GM23338 (cell line): Measurements from ENCODE around the gene TMEM135. TPM values are rescaled to one million over a fixed set of nuclear protein-coding genes. Genes with fewer than 3 reads are reported as not detected.

Source experiments
- ATAC-seq: fragments of 200-7000 bp; cut with Tn5 transposase; 3 replicates; pipeline ENCODE4 v1.9.1; 2020
- DNase-seq: peaks from one replicate; pipeline ENCODE4 v3.0.0-alpha.2; 2015; ENCODE audit warnings: low spot score
- H2AFZ ChIP-seq: fragments of 200-600 bp; sonication (generic); 2 replicates; pipeline ENCODE4 v1.8.0; 2016; ENCODE audit warnings: antibody characterized with exemption, mild to moderate bottlenecking, moderate library complexity
- H3F3A ChIP-seq: fragments of 200-600 bp; sonication (generic); replicated peaks from 2 replicates; pipeline ENCODE4 v1.8.0; 2017; ENCODE audit warnings: antibody characterized with exemption, mixed run types, low read depth
- H3K27ac ChIP-seq: fragments of 200-600 bp; sonication (generic); 2 replicates; pipeline ENCODE4 v1.6.1; 2016; ENCODE audit warnings: low read depth
- H3K27me3 ChIP-seq: fragments of 200-600 bp; sonication (generic); 2 replicates; pipeline ENCODE4 v1.8.0; 2016; ENCODE audit warnings: mild to moderate bottlenecking, mixed run types, moderate library complexity; ENCODE audit not compliant: insufficient read depth
- H3K36me3 ChIP-seq: fragments of 200-600 bp; sonication (generic); 2 replicates; pipeline ENCODE4 v1.8.0; 2016; ENCODE audit warnings: mild to moderate bottlenecking; ENCODE audit not compliant: insufficient read depth
- H3K4me1 ChIP-seq: fragments of 200-600 bp; sonication (generic); 2 replicates; pipeline ENCODE4 v1.8.0; 2016; ENCODE audit warnings: mild to moderate bottlenecking, moderate library complexity; ENCODE audit not compliant: insufficient read depth
- H3K4me2 ChIP-seq: fragments of 200-600 bp; sonication (generic); 2 replicates; pipeline ENCODE4 v1.7.1; 2017; ENCODE audit warnings: mixed run types
- H3K4me3 ChIP-seq: fragments of 200-600 bp; sonication (generic); 2 replicates; pipeline ENCODE4 v1.6.1; 2016; ENCODE audit warnings: mixed run types
- H3K79me2 ChIP-seq: fragments of 200-600 bp; sonication (generic); replicated peaks from 2 replicates; pipeline ENCODE4 v1.8.0; 2017; ENCODE audit warnings: mild to moderate bottlenecking; ENCODE audit not compliant: insufficient read depth
- H3K9me2 ChIP-seq: fragments of 200-600 bp; sonication (generic); 2 replicates; pipeline ENCODE4 v1.8.0; 2017; ENCODE audit not compliant: insufficient read depth
- H4K20me1 ChIP-seq: fragments of 200-600 bp; sonication (generic); replicated peaks from 2 replicates; pipeline ENCODE4 v1.8.0; 2017; ENCODE audit warnings: mild to moderate bottlenecking; ENCODE audit not compliant: insufficient read depth
- H3K27ac Mint-ChIP-seq: 2 replicates; pipeline ENCODE4 v1.8.0; 2020; ENCODE audit warnings: inconsistent platforms, mild to moderate bottlenecking, moderate library complexity, mixed read lengths
- H3K27me3 Mint-ChIP-seq: 3 replicates; pipeline ENCODE4 v1.8.0; 2022; ENCODE audit warnings: low read depth, mild to moderate bottlenecking, moderate library complexity, mixed read lengths, inconsistent platforms; ENCODE audit not compliant: insufficient read depth, poor library complexity
- H3K36me3 Mint-ChIP-seq: 3 replicates; pipeline ENCODE4 v1.8.0; 2021; ENCODE audit warnings: low read depth, mild to moderate bottlenecking, inconsistent platforms, moderate library complexity, mixed read lengths
- H3K4me1 Mint-ChIP-seq: 3 replicates; pipeline ENCODE4 v1.8.0; 2020; ENCODE audit warnings: mild to moderate bottlenecking, inconsistent platforms, mixed read lengths
- H3K4me3 Mint-ChIP-seq: 3 replicates; pipeline ENCODE4 v1.8.0; 2021; ENCODE audit warnings: moderate library complexity, mild to moderate bottlenecking, inconsistent platforms, mixed read lengths
- H3K9me3 Mint-ChIP-seq: 3 replicates; pipeline ENCODE4 v1.8.0; 2020; ENCODE audit warnings: moderate library complexity, mild to moderate bottlenecking, inconsistent platforms, mixed read lengths
- CREB1 ChIP-seq: fragments of 250-450 bp; sonication (Bioruptor Pico); IDR thresholded peaks from 2 replicates; pipeline ENCODE4 v1.5.0; 2020; ENCODE audit warnings: low read depth, mild to moderate bottlenecking, moderate library complexity
- EZH2 ChIP-seq: fragments of 200-600 bp; sonication (generic); IDR thresholded peaks from one replicate; pipeline ENCODE4 v1.8.0; 2017; ENCODE audit warnings: antibody characterized with exemption, mild to moderate bottlenecking, low read depth; ENCODE audit not compliant: unreplicated experiment
- EZH2phosphoT487 ChIP-seq: fragments of 200-600 bp; sonication (generic); IDR thresholded peaks from one replicate; pipeline ENCODE4 v1.8.1; 2018; ENCODE audit warnings: antibody characterized with exemption; ENCODE audit not compliant: unreplicated experiment
- JUNB ChIP-seq: IDR thresholded peaks from one replicate; pipeline ENCODE4 v1.6.1; 2016; ENCODE audit warnings: antibody characterized with exemption; ENCODE audit not compliant: unreplicated experiment
- POLR2AphosphoS5 ChIP-seq: IDR thresholded peaks from 2 replicates; pipeline ENCODE4 v1.6.1; 2016; ENCODE audit warnings: antibody characterized with exemption, low read depth
- STAT1 ChIP-seq: IDR thresholded peaks from one replicate; pipeline ENCODE4 v1.6.1; 2016; ENCODE audit warnings: antibody characterized with exemption; ENCODE audit not compliant: unreplicated experiment
- polyA plus RNA-seq: library from polyadenylated mRNA; unstranded; fragments of >200 nt; fragmentation: Nextera tagmentation; extraction: Ambion mirVana; gene quantifications from 2 replicates; pipeline ENCODE4 v1.2.1, GENCODE V29; 2016
- total RNA-seq: library from RNA; depleted of rRNA; stranded (reverse); fragments of >200 nt; shearing (Covaris generic); gene quantifications from 2 replicates; pipeline ENCODE4 v1.2.3, GENCODE V29; 2014
- TF ChIP-seq, protein P1 (sequence below): fragments of 250-450 bp; sonication (Bioruptor Pico); IDR thresholded peaks from 2 replicates; pipeline ENCODE4 v1.5.0; 2020; ENCODE audit warnings: mild to moderate bottlenecking, moderate library complexity
- TF ChIP-seq, protein P2 (sequence below), 2 experiments: fragments of 200-600 bp in 1 of 2; sonication (generic) in 1 of 2; conservative IDR thresholded peaks; 2 replicates each; pipeline versions ENCODE4 v1.5.1 to v1.6.1; 2016 to 2017; ENCODE audit warnings: antibody characterized with exemption in 2 of 2, low read depth in 2 of 2, mild to moderate bottlenecking in 2 of 2, moderate library complexity in 1 of 2
- TF ChIP-seq, protein P3 (sequence below): IDR thresholded peaks from 2 replicates; pipeline ENCODE4 v1.6.1; 2016; ENCODE audit warnings: antibody characterized with exemption

The TMEM135 gene
- total and polyA plus RNA-seq, 2 experiments from 2014 or later, result 23.4 to 49.9 TPM

- TF ChIP-seq, protein P1, sequence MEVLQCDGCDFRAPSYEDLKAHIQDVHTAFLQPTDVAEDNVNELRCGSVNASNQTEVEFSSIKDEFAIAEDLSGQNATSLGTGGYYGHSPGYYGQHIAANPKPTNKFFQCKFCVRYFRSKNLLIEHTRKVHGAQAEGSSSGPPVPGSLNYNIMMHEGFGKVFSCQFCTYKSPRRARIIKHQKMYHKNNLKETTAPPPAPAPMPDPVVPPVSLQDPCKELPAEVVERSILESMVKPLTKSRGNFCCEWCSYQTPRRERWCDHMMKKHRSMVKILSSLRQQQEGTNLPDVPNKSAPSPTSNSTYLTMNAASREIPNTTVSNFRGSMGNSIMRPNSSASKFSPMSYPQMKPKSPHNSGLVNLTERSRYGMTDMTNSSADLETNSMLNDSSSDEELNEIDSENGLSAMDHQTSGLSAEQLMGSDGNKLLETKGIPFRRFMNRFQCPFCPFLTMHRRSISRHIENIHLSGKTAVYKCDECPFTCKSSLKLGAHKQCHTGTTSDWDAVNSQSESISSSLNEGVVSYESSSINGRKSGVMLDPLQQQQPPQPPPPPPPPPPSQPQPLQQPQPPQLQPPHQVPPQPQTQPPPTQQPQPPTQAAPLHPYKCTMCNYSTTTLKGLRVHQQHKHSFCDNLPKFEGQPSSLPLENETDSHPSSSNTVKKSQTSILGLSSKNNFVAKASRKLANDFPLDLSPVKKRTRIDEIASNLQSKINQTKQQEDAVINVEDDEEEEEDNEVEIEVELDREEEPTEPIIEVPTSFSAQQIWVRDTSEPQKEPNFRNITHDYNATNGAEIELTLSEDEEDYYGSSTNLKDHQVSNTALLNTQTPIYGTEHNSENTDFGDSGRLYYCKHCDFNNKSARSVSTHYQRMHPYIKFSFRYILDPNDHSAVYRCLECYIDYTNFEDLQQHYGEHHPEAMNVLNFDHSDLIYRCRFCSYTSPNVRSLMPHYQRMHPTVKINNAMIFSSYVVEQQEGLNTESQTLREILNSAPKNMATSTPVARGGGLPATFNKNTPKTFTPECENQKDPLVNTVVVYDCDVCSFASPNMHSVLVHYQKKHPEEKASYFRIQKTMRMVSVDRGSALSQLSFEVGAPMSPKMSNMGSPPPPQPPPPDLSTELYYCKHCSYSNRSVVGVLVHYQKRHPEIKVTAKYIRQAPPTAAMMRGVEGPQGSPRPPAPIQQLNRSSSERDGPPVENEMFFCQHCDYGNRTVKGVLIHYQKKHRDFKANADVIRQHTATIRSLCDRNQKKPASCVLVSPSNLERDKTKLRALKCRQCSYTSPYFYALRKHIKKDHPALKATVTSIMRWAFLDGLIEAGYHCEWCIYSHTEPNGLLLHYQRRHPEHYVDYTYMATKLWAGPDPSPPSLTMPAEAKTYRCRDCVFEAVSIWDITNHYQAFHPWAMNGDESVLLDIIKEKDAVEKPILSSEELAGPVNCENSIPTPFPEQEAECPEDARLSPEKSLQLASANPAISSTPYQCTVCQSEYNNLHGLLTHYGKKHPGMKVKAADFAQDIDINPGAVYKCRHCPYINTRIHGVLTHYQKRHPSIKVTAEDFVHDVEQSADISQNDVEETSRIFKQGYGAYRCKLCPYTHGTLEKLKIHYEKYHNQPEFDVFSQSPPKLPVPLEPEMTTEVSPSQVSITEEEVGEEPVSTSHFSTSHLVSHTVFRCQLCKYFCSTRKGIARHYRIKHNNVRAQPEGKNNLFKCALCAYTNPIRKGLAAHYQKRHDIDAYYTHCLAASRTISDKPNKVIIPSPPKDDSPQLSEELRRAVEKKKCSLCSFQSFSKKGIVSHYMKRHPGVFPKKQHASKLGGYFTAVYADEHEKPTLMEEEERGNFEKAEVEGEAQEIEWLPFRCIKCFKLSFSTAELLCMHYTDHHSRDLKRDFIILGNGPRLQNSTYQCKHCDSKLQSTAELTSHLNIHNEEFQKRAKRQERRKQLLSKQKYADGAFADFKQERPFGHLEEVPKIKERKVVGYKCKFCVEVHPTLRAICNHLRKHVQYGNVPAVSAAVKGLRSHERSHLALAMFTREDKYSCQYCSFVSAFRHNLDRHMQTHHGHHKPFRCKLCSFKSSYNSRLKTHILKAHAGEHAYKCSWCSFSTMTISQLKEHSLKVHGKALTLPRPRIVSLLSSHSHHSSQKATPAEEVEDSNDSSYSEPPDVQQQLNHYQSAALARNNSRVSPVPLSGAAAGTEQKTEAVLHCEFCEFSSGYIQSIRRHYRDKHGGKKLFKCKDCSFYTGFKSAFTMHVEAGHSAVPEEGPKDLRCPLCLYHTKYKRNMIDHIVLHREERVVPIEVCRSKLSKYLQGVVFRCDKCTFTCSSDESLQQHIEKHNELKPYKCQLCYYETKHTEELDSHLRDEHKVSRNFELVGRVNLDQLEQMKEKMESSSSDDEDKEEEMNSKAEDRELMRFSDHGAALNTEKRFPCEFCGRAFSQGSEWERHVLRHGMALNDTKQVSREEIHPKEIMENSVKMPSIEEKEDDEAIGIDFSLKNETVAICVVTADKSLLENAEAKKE (CRISPR knock-in tag), result no peak
- TF ChIP-seq CREB1 (no peak), EZH2 (no peak)
Measured at GRCh38 chr11:87275176-87275575, 237.4 kb downstream of the TMEM135 start (continued).

GRCh38 chr11:87280143-87280542, 242.4 kb downstream of the TMEM135 start:
- DNase-seq (no peak), ATAC-seq (no peak)
- peaks cover 4% of the 10 kb centered on the region; the same call in 2 of the 3 replicates for H3K4me1 Mint-ChIP-seq
- Histone ChIP-seq H3K4me3 (no peak overlapping the region), H3K79me2 (no peaks in the 10 kb centered on the region), H2AFZ (no peak overlapping the region), H3F3A (no peaks in the 10 kb centered on the region), H3K36me3 (no peaks in the 10 kb centered on the region), H3K9me2 (no peaks in the 10 kb centered on the region), H3K27ac (no peak overlapping the region), H4K20me1 (no peaks in the 10 kb centered on the region), H3K27me3 (no peaks in the 10 kb centered on the region), H3K4me1 (no peaks in the 10 kb centered on the region), H3K4me2 (no peak overlapping the region)
- no peak overlapping the region for H3K4me3 Mint-ChIP-seq
- H3K36me3 Mint-ChIP-seq, result peaks cover under 1% of the 10 kb centered on the region; the same call in 1 of the 3 replicates
- H3K27ac Mint-ChIP-seq, result no peak overlapping the region
- H3K27me3 Mint-ChIP-seq, result peaks cover 1% of the 10 kb centered on the region
- H3K9me3 Mint-ChIP-seq, result peaks cover 1% of the 10 kb centered on the region; the same call in 2 of the 3 replicates
- TF ChIP-seq, protein P2, sequence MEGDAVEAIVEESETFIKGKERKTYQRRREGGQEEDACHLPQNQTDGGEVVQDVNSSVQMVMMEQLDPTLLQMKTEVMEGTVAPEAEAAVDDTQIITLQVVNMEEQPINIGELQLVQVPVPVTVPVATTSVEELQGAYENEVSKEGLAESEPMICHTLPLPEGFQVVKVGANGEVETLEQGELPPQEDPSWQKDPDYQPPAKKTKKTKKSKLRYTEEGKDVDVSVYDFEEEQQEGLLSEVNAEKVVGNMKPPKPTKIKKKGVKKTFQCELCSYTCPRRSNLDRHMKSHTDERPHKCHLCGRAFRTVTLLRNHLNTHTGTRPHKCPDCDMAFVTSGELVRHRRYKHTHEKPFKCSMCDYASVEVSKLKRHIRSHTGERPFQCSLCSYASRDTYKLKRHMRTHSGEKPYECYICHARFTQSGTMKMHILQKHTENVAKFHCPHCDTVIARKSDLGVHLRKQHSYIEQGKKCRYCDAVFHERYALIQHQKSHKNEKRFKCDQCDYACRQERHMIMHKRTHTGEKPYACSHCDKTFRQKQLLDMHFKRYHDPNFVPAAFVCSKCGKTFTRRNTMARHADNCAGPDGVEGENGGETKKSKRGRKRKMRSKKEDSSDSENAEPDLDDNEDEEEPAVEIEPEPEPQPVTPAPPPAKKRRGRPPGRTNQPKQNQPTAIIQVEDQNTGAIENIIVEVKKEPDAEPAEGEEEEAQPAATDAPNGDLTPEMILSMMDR (conservative IDR thresholded peaks at IDR 0.05; ENCODE audit: low read depth in 2 of 2), result no peak
- no peak for TF ChIP-seq EZH2
- no peak for TF ChIP-seq STAT1
- TF ChIP-seq EZH2phosphoT487, result no peak
- no peak for TF ChIP-seq POLR2AphosphoS5
- TF ChIP-seq, protein P3, sequence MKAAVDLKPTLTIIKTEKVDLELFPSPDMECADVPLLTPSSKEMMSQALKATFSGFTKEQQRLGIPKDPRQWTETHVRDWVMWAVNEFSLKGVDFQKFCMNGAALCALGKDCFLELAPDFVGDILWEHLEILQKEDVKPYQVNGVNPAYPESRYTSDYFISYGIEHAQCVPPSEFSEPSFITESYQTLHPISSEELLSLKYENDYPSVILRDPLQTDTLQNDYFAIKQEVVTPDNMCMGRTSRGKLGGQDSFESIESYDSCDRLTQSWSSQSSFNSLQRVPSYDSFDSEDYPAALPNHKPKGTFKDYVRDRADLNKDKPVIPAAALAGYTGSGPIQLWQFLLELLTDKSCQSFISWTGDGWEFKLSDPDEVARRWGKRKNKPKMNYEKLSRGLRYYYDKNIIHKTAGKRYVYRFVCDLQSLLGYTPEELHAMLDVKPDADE, result no peak
- TF ChIP-seq JUNB, result no peak
